LoVo (cell line): ENCODE measurements around the gene UBE2B.

ENCODE experiments used
- DNase-seq: peaks from one replicate; pipeline ENCODE4 v3.0.0-alpha.2; 2016; ENCODE audit warnings: low spot score

UBE2B gene

GRCh38 chr5:134437340-134437846 is 66.0 kb downstream of the UBE2B start:
- DNase-seq: no peak

- DNase-seq: no peak
These were observed 66.6 kb downstream of the UBE2B start for GRCh38 chr5:134437847-134438581.

DNA sequence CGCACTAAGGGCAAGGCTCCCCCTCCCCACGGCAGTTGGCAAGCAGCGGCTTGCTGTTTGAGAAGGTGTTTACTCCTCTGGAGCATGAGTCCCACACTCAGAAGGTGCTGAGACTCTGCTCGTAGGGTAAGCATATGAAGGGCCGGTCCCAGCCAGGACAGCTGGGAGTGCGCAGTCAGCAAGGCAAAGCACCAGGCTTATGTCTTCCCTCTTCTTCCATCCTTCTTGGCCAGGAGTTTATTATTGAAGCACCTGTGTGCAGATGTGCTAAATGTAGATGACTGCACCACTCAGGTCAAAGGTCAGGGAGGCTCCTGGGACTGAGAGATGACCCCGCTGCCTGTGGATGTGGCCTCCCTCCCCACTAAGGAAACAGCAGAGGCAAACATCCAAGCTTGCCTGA is 67.4 kb downstream of the UBE2B start:
- no peak for DNase-seq

DNA sequence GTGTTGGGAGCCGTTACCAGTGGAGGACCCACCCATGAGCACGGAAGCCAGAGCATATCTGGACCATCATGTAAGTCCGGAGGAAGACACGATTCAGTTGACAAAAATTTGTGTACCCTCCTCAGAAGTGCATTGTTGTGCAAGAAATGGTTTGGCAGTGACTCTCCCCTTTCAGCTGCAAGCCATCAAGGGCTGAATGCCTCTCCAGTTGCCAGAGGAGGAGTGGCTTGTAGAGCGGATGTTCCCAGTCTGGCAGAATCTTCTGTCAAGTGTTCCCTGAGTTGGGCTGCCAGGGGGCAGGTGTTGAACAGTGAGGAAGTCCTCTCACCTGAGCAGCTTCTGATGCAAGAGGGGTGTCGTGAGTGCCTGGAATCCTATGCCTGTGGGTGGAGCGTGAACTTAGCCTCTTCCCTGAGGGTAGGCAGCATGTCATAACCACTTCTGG is 67.9 kb downstream of the UBE2B start:
- peak; percentile 51 for DNase-seq

DNA sequence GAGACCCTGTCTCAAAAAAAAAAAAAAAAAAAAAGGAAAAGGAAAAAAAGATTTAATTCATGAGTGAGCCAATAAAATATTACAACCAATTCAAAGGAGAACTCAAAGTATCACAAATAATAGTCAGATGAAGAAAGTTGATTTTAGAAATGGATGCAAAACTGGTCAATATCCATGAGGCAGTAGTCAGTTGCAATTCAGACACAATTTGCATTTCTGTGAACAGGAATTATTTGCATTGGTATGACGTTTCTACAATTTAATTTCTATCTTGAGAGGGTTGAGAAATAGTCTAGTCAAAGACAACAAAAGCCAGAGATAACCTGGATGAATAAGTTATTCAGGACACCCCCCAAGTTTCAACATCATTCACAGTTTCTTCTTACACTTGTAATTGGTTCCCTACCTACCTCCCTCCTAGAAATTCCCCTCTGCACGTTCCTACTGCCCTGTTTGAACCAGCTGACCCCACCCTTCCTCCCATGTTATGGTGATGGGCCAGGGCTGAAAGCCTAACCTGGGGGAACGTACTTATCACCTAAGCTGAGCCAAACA is 68.9 kb downstream of the UBE2B start:
- DNase-seq: no peak
